GM18858 (cell line): Measurements from ENCODE around the gene ARHGAP15.

Source experiments
- ATAC-seq: cut with Tn5 transposase; IDR thresholded peaks from one replicate; pipeline ENCODE4 v1.9.1; 2021; ENCODE audit not compliant: unreplicated experiment

Gene ARHGAP15

DNA sequence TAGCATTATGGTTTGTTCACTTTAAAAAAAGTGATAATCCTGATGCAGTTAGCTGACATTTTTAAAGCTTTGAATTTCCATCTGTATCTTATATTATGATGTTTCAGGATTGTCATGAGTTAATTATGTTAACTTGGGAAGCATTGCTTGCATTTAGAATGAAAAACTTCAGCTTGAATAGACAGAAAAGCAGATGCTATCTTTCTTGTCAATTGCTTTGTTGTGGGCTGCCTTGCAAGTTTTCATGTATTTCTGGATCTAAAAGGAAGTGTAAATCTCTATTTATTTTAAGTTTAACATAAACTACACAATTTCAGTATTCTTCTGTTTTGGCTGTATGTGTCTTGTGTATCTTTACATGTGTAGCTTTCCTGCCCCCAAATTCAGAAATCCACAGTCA is 479.5 kb downstream of the ARHGAP15 start:
- ATAC-seq: no peak

DNA sequence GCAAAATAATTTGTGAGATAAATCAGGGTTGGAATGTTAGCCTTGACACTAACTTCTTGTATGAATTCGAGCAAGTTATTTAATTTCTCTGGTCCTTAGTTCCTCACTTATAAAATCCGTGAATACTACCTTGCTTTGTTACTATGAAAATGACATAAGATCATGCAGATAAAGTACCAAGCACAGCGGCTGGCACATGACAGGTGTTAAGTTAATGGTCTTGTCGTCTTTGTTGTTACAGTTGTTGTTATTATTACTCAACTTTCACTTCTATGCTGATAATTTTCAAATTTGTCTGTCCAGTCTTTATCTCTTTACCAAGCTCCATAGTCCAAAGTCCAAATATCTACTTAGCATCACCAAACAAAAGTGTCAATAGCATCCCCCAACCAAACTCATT is 482.1 kb downstream of the ARHGAP15 start:
- no peak for ATAC-seq

DNA sequence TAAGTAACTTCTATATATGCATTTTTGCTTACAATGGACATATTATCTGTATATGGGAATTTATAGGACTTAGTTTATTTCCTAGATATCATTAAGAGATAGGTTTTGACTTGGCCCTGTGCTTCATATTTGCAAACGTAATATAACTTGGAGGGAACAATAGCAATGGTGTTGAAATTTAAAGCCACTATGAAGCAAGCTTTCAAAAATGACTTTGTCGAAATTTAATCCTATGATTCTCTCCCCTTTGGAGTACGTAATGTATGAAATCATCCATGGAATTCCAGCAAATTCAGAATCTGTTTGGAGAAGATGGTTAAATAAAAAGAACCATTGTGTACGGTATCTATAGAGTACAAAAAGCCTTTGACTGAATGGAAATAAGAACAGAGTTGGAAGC is 486.3 kb downstream of the ARHGAP15 start:
- no peak for ATAC-seq

DNA sequence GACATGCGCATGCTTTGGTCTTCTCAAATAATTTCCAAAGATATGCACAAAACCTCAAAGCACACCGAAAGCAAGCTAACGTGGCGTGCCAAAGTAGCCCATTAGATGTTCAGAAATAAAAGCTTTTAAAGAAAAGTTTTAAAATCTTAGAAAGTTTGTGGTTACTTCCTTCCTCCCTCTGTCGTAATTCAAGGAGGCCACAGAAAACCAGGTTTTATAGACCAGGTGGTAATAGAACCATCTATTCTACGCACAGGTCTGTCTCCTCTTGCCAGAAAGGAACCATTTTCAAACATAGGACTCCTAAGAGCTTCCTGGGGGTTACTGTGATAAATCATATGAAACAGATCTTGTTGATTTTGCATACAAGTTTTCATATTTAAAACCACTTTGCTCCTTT is 487.2 kb downstream of the ARHGAP15 start:
- no peak for ATAC-seq

DNA sequence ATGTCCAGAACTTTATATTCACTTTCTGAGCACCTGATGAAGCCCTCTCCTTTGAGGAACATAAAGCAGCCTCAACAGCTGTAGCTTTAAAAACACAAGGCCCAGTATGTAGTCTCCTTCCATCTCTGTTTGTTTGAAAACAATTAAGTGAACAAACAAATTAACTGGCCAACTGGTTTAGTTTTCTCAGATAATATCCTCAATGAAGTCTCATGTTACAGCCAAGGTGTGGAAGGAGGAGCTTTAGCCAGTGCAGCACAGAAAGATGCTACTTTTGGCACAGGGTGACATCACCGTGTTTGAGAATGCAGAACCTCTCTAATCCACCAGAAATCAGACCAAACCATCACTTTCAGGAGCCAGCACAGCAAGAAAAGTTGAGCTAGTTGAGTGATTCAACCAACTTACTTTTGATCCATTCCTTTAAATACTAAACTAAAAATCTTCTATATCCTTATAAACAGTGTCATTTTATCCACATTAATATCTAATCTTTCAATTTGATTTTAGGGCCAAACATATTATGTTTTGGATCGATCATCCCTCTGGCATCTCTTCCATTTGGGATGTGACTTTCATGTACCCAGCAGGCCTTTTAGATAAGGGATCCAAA is 488.7 kb downstream of the ARHGAP15 start:
- no peak for ATAC-seq

DNA sequence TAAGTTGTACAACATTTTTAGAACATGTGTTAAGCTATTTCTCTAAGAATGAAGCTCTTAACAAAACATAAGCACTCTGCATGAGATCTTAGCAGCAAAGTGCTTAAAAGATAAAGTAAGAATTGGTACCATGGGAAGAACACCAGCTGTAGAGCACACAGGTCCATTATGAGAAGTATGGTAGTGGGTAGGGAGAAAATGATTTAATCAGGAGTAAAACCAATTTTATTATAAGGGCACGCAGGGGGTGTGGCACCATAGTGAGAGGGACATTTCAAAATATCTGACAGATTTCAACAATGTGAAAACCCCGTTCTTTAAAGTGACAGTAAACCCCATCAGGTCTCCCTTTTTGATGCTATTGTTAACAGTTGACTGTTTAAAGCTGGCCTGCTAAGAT is 492.9 kb downstream of the ARHGAP15 start:
- ATAC-seq: no peak

DNA sequence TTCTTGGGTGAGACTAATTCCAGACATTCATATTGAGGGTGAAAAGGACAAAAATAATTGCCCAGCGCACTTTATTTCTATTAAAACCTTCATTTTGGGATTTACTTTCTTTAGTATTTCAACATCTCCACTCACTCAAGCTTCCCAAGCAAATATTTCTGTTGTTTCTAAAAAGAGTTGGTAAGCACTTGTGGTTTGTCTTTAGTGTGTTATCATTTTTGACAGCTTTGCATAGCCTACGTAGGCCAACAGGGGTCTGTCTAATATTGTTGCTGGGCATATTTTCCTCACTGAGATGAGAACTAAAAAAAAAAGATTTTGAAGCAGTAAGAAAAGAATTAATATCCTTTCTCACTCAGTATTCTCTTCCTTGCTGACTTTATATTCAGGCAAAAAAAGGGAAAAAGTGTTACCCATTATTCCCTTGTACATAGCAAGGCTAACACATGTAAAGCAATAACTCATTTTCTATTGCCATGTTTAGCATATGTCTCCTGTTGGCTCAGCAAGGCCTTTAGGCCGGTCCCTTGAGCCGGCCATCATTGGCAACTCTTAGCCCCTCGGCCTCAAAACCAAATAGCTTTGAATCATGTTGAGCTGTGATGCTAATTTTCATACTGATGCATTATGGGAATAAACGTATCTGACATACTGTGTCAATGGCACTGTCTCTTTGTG is 494.2 kb downstream of the ARHGAP15 start:
- no peak for ATAC-seq

DNA sequence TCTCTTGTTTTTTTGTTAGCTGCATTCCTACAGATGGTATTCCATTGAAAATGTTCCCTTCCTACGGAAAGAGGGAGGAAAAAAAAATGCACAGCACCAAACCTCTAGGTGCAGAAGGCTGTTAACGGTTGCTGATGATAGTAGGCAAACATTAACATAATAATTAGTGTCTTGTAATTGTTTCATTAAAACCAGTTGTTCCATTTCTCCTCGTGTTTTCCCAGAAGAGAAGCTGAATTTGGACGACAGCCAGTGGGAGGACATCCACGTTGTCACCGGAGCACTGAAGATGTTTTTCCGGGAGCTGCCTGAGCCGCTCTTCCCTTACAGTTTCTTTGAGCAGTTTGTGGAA is 494.7 kb downstream of the ARHGAP15 start:
- no peak for ATAC-seq

DNA sequence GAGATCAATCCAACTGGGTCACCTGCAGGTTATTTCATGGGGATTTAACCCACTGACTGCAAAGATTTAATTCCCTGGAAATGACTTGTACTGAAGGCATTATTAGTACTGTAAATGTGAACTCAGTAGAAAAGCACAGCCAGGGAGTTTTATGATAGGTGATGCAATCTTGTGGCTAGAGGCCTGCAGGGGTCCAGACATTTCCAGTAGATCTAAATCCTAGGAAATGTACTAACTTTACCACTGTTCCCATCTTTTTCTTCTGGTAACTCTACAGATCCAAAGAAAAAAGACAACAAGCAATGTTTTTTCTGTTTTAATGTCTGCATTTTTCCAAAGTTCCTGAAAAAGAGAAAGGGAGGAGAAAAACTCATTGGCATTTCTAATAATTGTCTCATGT is 500.1 kb downstream of the ARHGAP15 start:
- ATAC-seq: no peak

DNA sequence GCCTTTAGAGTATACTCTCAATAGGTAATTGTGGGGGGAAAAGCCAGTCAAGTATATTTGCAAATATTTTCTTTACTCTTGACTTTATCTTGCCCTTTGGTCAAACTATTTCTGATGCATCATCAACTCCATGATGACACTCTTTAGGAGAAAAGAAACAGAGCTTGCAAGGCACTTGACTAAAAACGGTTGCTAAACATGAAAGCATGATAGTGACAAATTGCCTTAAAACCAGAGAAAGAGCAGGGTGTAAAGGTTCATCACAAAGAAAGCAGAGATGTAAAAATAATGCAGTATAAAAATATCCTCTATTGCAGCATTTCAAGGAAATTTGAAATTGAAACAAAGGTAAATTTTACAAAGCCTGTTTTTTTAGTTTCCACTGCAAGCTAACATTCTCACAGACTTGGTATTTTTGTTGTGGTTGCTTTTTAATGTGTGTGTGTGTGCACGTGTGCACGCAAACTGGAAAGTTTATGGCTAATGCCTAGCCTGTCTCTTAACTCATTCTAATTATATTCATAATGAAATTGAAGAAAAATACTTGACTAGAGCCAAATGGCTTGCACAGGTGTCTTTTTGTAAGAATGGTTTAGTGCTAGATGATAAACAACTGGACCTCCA is 503.6 kb downstream of the ARHGAP15 start:
- no peak for ATAC-seq

DNA sequence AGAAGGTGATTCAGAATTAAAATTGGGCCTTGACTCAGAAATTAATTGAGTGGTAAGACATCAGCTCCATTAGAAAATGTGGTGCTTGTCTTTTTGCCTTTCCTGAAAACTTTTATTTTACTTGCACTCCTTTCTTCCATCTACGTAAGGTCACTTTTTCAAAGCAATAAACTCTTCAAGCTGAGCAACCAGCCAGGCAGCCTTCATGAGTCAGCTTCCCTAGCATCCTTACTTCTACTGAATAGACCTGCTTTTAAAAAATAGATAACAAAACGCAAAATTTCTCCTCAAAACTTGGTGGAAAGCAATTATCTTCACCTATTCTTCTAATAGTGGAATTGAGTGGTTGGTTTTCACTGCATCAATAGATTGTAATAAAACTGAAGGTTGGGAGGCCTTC is 504.2 kb downstream of the ARHGAP15 start:
- ATAC-seq: no peak

DNA sequence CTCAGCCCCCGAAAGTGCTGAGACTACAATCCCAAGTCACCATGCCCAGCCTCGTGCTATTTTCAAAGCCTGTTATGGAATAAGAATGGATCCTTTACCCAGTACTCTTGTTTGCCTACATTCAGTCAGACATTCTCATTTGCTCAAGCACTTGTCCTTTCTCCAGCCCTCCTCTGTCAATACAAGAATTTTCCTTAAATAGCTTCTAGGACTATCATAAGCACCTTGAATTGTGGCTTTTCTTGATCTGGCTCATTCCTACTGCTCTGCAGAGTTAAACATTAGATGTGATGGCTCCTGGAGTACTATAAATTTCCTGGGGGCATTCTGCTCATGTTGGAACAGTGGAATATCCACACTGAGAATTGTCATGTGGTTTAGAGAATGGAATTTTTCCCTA is 506.1 kb downstream of the ARHGAP15 start:
- no peak for ATAC-seq

DNA sequence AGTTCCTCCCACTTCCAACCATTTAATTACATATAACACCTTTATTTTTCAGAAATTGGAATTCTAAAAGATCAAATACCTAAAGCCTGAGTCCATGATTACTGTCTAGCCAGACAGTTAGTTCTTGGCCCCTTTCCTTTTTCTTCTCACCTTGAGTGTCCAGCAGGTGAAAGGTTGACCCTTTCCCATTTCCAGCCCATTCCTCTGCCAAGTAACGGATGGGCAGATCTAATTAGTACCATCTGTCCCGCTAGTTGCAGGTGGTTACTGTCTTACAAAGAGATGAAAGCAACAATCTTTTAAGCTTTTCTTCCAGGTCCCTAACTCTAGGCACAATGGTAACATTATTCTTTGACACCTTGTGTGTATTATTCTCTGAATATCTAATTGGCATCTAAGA is 506.7 kb downstream of the ARHGAP15 start:
- ATAC-seq: no peak

DNA sequence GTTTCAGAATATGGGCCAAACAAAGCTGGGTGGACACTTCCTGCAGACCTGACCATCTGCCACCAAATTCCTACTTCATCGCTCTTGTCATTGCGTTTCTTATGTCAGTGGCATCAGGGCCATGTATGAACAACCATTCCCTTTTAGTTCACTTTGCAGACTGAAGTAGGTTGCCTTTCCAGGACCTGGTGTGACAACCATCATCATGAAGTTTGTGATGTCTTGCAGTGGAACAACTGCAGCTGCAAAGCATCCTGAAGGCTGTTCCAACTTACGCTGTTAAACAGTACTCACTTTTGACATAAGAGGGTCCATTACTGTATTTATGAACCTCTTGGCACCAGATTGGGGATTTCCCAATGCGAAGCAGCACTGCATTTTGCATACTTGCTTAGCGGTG is 511.6 kb downstream of the ARHGAP15 start:
- no peak for ATAC-seq

DNA sequence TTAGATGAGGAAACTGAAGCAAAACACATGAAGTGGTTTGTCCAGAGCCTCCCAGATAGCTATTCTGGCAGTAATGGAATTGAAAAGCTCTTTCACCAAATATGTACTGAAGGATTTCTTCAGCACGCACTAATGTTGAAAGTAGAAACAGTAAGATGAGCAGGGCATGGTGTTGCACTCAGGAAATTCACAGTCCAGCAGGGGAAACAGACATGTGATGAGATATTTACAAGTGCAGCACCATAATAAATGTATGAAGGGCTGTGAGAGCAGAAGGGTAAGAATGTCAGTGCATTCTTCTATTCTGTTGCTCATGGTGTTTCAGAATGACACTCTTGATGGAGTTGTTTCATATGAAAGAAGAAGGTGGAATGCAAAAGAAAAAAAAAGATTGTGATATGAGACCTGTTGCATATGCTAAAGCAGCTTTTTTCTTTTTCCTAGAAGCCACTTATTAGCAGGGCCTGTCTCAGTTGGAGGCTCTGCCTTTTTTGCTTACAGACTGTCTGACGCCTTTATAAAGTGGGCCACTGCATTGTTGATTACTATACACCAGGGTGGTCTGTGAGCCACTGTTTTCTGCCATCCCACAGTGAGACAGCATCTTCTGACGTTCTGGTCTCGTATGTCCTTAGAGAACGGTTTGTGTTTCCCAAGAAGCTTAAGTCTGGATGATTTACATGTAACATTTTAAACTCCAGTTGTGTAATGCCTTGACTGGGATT is 516.9 kb downstream of the ARHGAP15 start:
- no peak for ATAC-seq

DNA sequence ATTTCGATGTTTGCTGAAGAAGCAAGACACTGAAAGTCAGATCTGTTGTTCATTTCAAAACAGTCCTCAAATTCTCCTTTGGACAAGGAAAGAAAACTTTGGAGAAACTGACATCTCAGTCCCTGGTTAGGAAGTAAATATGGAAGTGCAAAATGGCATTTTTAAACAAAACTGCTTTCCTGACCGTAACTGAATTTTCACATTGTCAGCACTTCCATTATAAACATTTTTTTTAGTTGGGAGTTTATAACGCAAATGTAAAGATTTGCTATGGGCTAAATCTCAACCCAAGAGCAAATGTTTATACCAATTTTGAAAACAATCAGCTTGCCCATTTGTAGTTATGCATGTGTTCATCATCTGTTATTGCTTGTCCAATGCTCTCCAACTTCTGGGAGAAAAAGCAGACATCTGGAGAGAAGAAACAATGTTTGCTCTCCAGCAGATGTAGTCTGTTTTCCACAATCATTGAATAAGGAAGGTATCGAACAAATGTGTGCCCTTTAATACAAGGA is 520.1 kb downstream of the ARHGAP15 start:
- ATAC-seq: no peak

DNA sequence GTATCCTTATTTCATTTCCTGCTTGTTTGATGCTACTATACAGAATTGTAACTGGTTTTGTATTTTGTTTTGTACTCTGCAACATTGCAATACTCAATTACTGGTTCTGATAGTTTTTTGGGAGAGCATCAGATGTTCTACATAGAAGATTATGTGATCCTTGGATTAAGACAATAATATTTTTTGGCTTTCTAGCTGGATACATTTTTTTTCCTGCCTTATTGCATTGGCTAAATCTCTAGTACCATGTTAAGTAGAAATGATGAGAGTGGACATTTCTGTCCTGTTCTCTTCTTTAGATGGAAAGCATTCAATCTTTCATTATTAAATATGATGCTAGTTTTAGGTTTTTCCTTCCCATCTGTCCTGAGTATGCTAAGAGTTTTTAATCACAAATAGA is 523.5 kb downstream of the ARHGAP15 start:
- ATAC-seq: no peak

DNA sequence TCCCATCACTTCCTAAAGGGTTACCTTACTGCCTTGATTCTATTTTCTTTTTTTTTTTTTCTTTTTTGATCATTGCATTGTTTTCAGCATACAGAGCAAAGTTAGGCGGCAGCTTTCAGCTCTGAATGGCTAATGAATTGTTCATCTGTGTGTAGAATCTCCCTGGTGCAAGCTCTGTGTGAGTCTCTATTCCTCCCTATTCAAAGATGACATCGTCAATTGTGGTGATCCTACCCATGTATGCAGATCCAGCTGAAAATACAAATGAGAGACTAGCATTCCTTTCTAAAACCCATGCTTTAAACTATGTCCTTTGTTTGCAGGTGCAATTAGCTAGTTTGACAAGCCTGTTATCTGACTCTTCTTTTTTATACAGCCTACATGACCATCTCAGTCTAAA is 539.0 kb downstream of the ARHGAP15 start:
- ATAC-seq: no peak

DNA sequence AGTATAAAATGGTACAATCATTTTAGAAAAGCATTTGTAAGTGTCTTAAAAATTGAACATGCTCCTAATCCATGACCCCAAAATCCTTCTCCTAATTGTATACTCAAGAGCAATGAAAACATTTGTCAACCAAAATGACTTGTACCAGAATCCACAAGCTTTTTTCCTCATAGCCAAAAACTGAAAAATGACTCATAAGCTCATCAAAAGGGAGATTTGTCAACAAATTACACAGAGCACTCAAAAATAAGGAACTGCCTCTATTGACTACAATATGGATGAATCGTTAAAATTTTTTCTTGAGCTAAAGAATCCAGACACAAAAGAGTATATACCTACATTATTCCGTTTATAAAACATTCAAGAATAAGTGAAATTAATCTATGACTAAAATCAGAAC is 544.8 kb downstream of the ARHGAP15 start:
- no peak for ATAC-seq

DNA sequence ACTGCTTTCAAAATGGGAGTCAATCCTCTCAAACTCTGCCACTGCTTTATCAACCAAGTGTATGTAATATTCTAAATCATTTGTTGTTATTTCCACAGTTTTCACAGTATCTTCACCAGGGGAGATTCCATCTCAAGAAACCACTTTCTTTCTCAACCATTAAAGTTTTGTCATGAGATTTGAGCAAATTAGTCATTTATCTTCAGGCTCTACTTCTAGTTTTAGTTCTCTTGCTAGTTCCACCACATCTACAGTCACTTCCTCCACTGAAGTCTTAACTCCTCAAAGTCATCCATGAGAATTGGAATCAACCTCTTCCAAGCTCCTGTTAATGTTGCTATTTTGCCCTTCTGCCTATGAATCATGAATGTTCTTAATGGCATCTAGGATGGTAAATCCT is 545.8 kb downstream of the ARHGAP15 start:
- ATAC-seq: no peak

DNA sequence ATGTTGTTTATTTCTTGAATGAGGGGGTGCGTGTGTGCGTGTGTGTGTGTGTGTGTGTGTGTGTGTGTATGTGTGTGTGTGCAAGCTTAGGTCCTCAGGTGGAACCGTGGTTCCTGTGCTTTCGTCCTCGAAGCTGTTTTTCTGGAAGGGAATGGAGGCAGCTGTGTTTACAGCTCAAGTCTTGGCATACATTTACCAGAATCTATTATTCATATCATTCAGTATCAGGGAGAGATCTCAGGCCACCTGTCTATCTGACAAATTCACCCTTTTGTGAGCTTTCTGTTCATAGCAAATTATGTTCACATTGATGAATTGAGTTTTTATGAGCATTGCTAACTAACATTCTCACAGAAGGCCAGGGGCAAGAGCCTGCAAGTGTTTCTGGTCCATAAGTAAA is 550.4 kb downstream of the ARHGAP15 start:
- no peak for ATAC-seq

DNA sequence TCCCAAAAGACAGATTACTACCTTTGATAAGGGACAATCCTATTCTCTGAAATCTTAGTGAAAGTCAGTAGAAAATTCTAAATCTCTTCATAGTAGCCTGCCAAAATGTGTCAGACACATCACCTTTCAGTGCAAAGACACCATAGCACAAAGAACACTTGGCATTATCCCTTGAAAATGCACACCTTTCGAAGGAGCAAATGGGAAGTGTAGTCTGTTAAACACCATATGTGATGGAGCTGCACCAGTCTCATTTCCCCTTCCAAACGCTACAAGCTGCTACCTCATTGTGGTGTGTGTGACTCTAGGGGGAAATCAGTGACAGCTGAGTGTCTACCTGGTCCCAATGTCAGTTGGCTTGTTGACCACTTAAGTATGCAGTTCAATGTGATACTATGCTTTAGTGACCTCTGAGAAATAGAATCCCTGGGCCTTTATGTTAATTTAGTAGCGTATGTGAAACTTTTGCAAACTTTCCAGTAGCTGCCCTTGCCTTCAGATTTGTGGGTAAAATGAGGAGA is 551.7 kb downstream of the ARHGAP15 start:
- ATAC-seq: no peak
